Stimulated activated naive CD8-positive, alpha-beta T cell treated with anti-CD3 and anti-CD28 coated beads, Interleukin-15, Interleukin-2, amounts not matched to agents 100 ng/mL and 50 ng/mL, for 24 hours (primary cell): ENCODE results near the gene TCERG1.

Experiments
- H3K27ac Mint-ChIP-seq: one replicate; pipeline ENCODE4 v1.8.0; 2021; ENCODE audit warnings: mild to moderate bottlenecking, mixed read lengths
- H3K27me3 Mint-ChIP-seq: one replicate; pipeline ENCODE4 v1.8.0; 2021; ENCODE audit warnings: mixed read lengths
- H3K36me3 Mint-ChIP-seq: one replicate; pipeline ENCODE4 v1.8.0; 2021; ENCODE audit warnings: low read depth, mixed read lengths
- H3K4me1 Mint-ChIP-seq: one replicate; pipeline ENCODE4 v1.8.0; 2021; ENCODE audit warnings: low read depth, mixed read lengths
- H3K4me3 Mint-ChIP-seq: one replicate; pipeline ENCODE4 v1.8.0; 2021; ENCODE audit warnings: mild to moderate bottlenecking, mixed read lengths
- H3K9me3 Mint-ChIP-seq: one replicate; pipeline ENCODE4 v1.8.0; 2021; ENCODE audit warnings: mixed read lengths

Gene TCERG1

GRCh38 chr5:146521403-146522106 lies 74.4 kb downstream of the TCERG1 start:
- Mint-ChIP-seq H3K27me3 (peaks cover 4% of the 10 kb centered on the region), H3K27ac (no peak overlapping the region), H3K9me3 (no peaks in the 10 kb centered on the region), H3K4me3 (no peak overlapping the region), H3K36me3 (no peaks in the 10 kb centered on the region), H3K4me1 (no peaks in the 10 kb centered on the region)

- Mint-ChIP-seq H3K27ac (no peak overlapping the region), H3K4me3 (no peak overlapping the region), H3K27me3 (peaks cover 16% of the 10 kb centered on the region), H3K9me3 (no peaks in the 10 kb centered on the region), H3K36me3 (no peaks in the 10 kb centered on the region), H3K4me1 (no peaks in the 10 kb centered on the region)
Observed at GRCh38 chr5:146523698-146524097, 76.6 kb downstream of the TCERG1 start.

GRCh38 chr5:146527785-146528184 lies 80.7 kb downstream of the TCERG1 start:
- no peak overlapping the region for H3K27ac Mint-ChIP-seq
- no peaks in the 10 kb centered on the region for H3K36me3 Mint-ChIP-seq
- no peaks in the 10 kb centered on the region for H3K9me3 Mint-ChIP-seq
- H3K4me3 Mint-ChIP-seq, result no peak overlapping the region
- no peaks in the 10 kb centered on the region for H3K4me1 Mint-ChIP-seq
- H3K27me3 Mint-ChIP-seq, result peaks cover 15% of the 10 kb centered on the region

- peaks cover under 1% of the 10 kb centered on the region for H3K4me1 Mint-ChIP-seq
- H3K36me3 Mint-ChIP-seq, result no peaks in the 10 kb centered on the region
- H3K27ac Mint-ChIP-seq, result no peak overlapping the region
- no peak overlapping the region for H3K4me3 Mint-ChIP-seq
- peaks cover 12% of the 10 kb centered on the region for H3K27me3 Mint-ChIP-seq
- no peaks in the 10 kb centered on the region for H3K9me3 Mint-ChIP-seq
Observed at GRCh38 chr5:146528236-146528635, 81.1 kb downstream of the TCERG1 start.

GRCh38 chr5:146529984-146530383 lies 82.9 kb downstream of the TCERG1 start:
- Mint-ChIP-seq H3K27ac (no peak overlapping the region), H3K9me3 (no peaks in the 10 kb centered on the region), H3K4me3 (no peak overlapping the region), H3K27me3 (peaks cover 12% of the 10 kb centered on the region), H3K4me1 (peaks cover 4% of the 10 kb centered on the region), H3K36me3 (no peaks in the 10 kb centered on the region)

GRCh38 chr5:146533260-146533857 lies 86.2 kb downstream of the TCERG1 start:
- H3K4me1 Mint-ChIP-seq, result peaks cover 4% of the 10 kb centered on the region
- no peak overlapping the region for H3K27ac Mint-ChIP-seq
- no peaks in the 10 kb centered on the region for H3K9me3 Mint-ChIP-seq
- H3K4me3 Mint-ChIP-seq, result no peak overlapping the region
- no peaks in the 10 kb centered on the region for H3K36me3 Mint-ChIP-seq
- H3K27me3 Mint-ChIP-seq, result peaks cover 2% of the 10 kb centered on the region

- Mint-ChIP-seq H3K9me3 (no peaks in the 10 kb centered on the region), H3K27me3 (no peaks in the 10 kb centered on the region), H3K36me3 (no peaks in the 10 kb centered on the region), H3K4me3 (no peak overlapping the region), H3K4me1 (peaks cover 4% of the 10 kb centered on the region), H3K27ac (no peak overlapping the region)
Observed at GRCh38 chr5:146533882-146534281, 86.7 kb downstream of the TCERG1 start.

- H3K27me3 Mint-ChIP-seq, result no peaks in the 10 kb centered on the region
Observed at GRCh38 chr5:146538432-146538831, 91.3 kb downstream of the TCERG1 start.

GRCh38 chr5:146539973-146540372 lies 92.8 kb downstream of the TCERG1 start:
- no peaks in the 10 kb centered on the region for H3K27me3 Mint-ChIP-seq
- H3K4me1 Mint-ChIP-seq, result no peaks in the 10 kb centered on the region
- H3K4me3 Mint-ChIP-seq, result no peak overlapping the region
- H3K9me3 Mint-ChIP-seq, result no peaks in the 10 kb centered on the region
- H3K36me3 Mint-ChIP-seq, result no peaks in the 10 kb centered on the region
- H3K27ac Mint-ChIP-seq, result no peak overlapping the region

More at GRCh38 chr5:146538432-146538831, 91.3 kb downstream of the TCERG1 start:
- H3K4me3 Mint-ChIP-seq, result no peak overlapping the region
- no peak overlapping the region for H3K27ac Mint-ChIP-seq
- no peaks in the 10 kb centered on the region for H3K36me3 Mint-ChIP-seq
- H3K4me1 Mint-ChIP-seq, result peaks cover 1% of the 10 kb centered on the region
- H3K9me3 Mint-ChIP-seq, result no peaks in the 10 kb centered on the region

GRCh38 chr5:146540414-146540813 lies 93.3 kb downstream of the TCERG1 start:
- no peaks in the 10 kb centered on the region for H3K9me3 Mint-ChIP-seq
- H3K4me3 Mint-ChIP-seq, result no peak overlapping the region
- H3K4me1 Mint-ChIP-seq, result no peaks in the 10 kb centered on the region
- no peaks in the 10 kb centered on the region for H3K36me3 Mint-ChIP-seq
- H3K27me3 Mint-ChIP-seq, result no peaks in the 10 kb centered on the region
- H3K27ac Mint-ChIP-seq, result no peak overlapping the region

GRCh38 chr5:146541958-146542849 lies 95.1 kb downstream of the TCERG1 start:
- no peaks in the 10 kb centered on the region for H3K9me3 Mint-ChIP-seq
- H3K4me1 Mint-ChIP-seq, result no peaks in the 10 kb centered on the region
- no peaks in the 10 kb centered on the region for H3K36me3 Mint-ChIP-seq
- H3K27me3 Mint-ChIP-seq, result no peaks in the 10 kb centered on the region
- no peak overlapping the region for H3K4me3 Mint-ChIP-seq
- H3K27ac Mint-ChIP-seq, result no peak overlapping the region

GRCh38 chr5:146544232-146544631 lies 97.1 kb downstream of the TCERG1 start:
- no peak overlapping the region for H3K4me3 Mint-ChIP-seq
- H3K27ac Mint-ChIP-seq, result no peak overlapping the region
- no peaks in the 10 kb centered on the region for H3K27me3 Mint-ChIP-seq
- no peaks in the 10 kb centered on the region for H3K36me3 Mint-ChIP-seq
- H3K9me3 Mint-ChIP-seq, result no peaks in the 10 kb centered on the region
- H3K4me1 Mint-ChIP-seq, result no peaks in the 10 kb centered on the region

- H3K4me1 Mint-ChIP-seq, result no peaks in the 10 kb centered on the region
- H3K36me3 Mint-ChIP-seq, result no peaks in the 10 kb centered on the region
- H3K27me3 Mint-ChIP-seq, result peaks cover 7% of the 10 kb centered on the region
- no peak overlapping the region for H3K27ac Mint-ChIP-seq
- H3K4me3 Mint-ChIP-seq, result no peak overlapping the region
- H3K9me3 Mint-ChIP-seq, result no peaks in the 10 kb centered on the region
Observed at GRCh38 chr5:146548781-146549449, 101.8 kb downstream of the TCERG1 start.

- Mint-ChIP-seq H3K4me1 (no peaks in the 10 kb centered on the region), H3K4me3 (no peak overlapping the region), H3K27ac (no peak overlapping the region), H3K36me3 (no peaks in the 10 kb centered on the region), H3K27me3 (peaks cover 7% of the 10 kb centered on the region), H3K9me3 (no peaks in the 10 kb centered on the region)
Observed at GRCh38 chr5:146549615-146550014, 102.5 kb downstream of the TCERG1 start.

GRCh38 chr5:146553446-146553845 lies 106.3 kb downstream of the TCERG1 start:
- Mint-ChIP-seq H3K27ac (no peak overlapping the region), H3K9me3 (no peaks in the 10 kb centered on the region), H3K4me3 (no peak overlapping the region), H3K27me3 (peaks cover 10% of the 10 kb centered on the region), H3K4me1 (no peaks in the 10 kb centered on the region), H3K36me3 (no peaks in the 10 kb centered on the region)
